HepG2 (cell line): ENCODE measurements around the gene ABHD4. TPM values are rescaled to one million over a fixed set of nuclear protein-coding genes. Genes with fewer than 3 reads are reported as not detected.
A peak's percentile ranks its signal among the peaks of the same experiment; 100 is the strongest.

Source experiments
- GPBP1L1 ChIP-seq: sonication (generic); formaldehyde crosslinking; IDR thresholded peaks from 2 replicates; pipeline ENCODE4 v1.5.0; 2020; ENCODE audit warnings: mild to moderate bottlenecking, missing genetic modification reagents
- GTF2F1 ChIP-seq: fragments of 150-350 bp; IDR thresholded peaks from 2 replicates; pipeline ENCODE4 v1.6.1; 2014; ENCODE audit warnings: low read length
- HDAC1 ChIP-seq: sonication (generic); formaldehyde crosslinking; IDR thresholded peaks from 2 replicates; pipeline ENCODE4 v1.5.1; 2020; ENCODE audit warnings: mild to moderate bottlenecking, missing genetic modification reagents
- HMGXB3 ChIP-seq: sonication (generic); formaldehyde crosslinking; IDR thresholded peaks from 2 replicates; pipeline ENCODE4 v1.4.0; 2020; ENCODE audit warnings: missing genetic modification reagents, borderline replicate concordance
- NR2C2 ChIP-seq: sonication (generic); formaldehyde crosslinking; IDR thresholded peaks from 2 replicates; pipeline ENCODE4 v1.4.0; 2020; ENCODE audit warnings: missing genetic modification reagents, mild to moderate bottlenecking, moderate library complexity, borderline replicate concordance
- PATZ1 ChIP-seq: sonication (generic); formaldehyde crosslinking; IDR thresholded peaks from 2 replicates; pipeline ENCODE4 v1.4.0; 2020; ENCODE audit warnings: missing genetic modification reagents
- SMAD1 ChIP-seq: sonication (generic); formaldehyde crosslinking; IDR thresholded peaks from 2 replicates; pipeline ENCODE4 v1.4.0; 2020; ENCODE audit warnings: missing genetic modification reagents, low read depth, mild to moderate bottlenecking, borderline replicate concordance
- ZGPAT ChIP-seq: IDR thresholded peaks from 2 replicates; pipeline ENCODE4 v1.6.1; 2016; ENCODE audit warnings: mild to moderate bottlenecking
- ZNF138 ChIP-seq: sonication (generic); formaldehyde crosslinking; IDR thresholded peaks from 2 replicates; pipeline ENCODE4 v1.5.0; 2020; ENCODE audit warnings: mild to moderate bottlenecking, low read depth, missing genetic modification reagents
- ZNF605 ChIP-seq: sonication (generic); formaldehyde crosslinking; IDR thresholded peaks from 2 replicates; pipeline ENCODE4 v1.8.0; 2022; ENCODE audit warnings: mild to moderate bottlenecking, missing genetic modification reagents
- ZNF644 ChIP-seq: IDR thresholded peaks from 2 replicates; pipeline ENCODE4 v1.6.1; 2016; ENCODE audit warnings: low read depth
- ZNF652 ChIP-seq: IDR thresholded peaks from 2 replicates; pipeline ENCODE4 v1.6.1; 2016; ENCODE audit warnings: low read depth, borderline replicate concordance
- ZNF792 ChIP-seq: IDR thresholded peaks from 2 replicates; pipeline ENCODE4 v1.6.1; 2016
- ZSCAN30 ChIP-seq: sonication (generic); formaldehyde crosslinking; IDR thresholded peaks from 2 replicates; pipeline ENCODE4 v1.5.0; 2020; ENCODE audit warnings: mild to moderate bottlenecking, missing genetic modification reagents
- polyA plus RNA-seq, 8 experiments: library from polyadenylated mRNA; depleted of rRNA in 3 of 8; stranded (reverse) in 7 of 8; unstranded in 1 of 8; fragments of >200 nt; fragmentation: Illumina TruSeq in 4 of 8; extraction: Trizol in 4 of 8; gene quantifications; 2 replicates each; pipeline versions ENCODE4 v1.2.1 to v1.2.3, GENCODE V29; 2011 to 2016; ENCODE audit warnings: low read depth in 4 of 8, missing spikeins in 1 of 8, mixed read lengths in 1 of 8; ENCODE audit not compliant: insufficient read depth in 1 of 8
- total RNA-seq, 5 experiments: library from RNA; depleted of rRNA; stranded (reverse); fragments of >200 nt; fragmentation: Illumina TruSeq; extraction: Trizol; gene quantifications; 2 replicates each; pipeline ENCODE4 v1.2.3, GENCODE V29; 2016; ENCODE audit warnings: low read depth in 1 of 5
- TF ChIP-seq, protein P1 (sequence below): sonication (generic); formaldehyde crosslinking; IDR thresholded peaks from 2 replicates; pipeline ENCODE4 v1.4.0; 2020; ENCODE audit warnings: low read depth, missing genetic modification reagents

Gene ABHD4
- total and polyA plus RNA-seq, 2 of the 13 experiments (the other 11 are each of a cell fraction or from before 2014, with no cell fraction given) = 16.1 to 47.5 TPM

DNA sequence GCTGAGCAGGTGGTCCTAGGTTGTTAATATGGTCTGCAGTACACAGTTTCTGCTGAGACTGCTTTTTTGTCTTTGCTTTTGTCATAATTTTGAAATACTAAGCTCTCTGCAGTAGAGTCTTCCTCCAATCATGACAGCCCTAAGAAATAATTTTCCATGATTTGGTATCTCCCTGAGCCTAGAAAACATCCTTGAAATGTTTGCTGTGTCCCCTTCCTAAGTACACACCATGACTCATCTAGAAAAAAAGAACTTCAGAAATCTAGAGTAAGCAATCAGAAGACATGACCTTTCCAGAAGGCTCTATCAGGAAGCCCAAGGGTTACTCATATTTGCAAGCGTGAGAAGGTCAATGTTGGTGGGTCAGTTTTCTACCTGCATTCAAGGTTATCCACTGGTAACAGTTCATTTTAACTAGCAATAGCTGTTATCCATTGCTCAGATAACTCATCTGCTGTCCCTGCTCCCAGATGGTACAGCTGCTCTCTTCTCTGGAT is 25.5 kb upstream of the ABHD4 start (continued):
- TF ChIP-seq, protein P1, sequence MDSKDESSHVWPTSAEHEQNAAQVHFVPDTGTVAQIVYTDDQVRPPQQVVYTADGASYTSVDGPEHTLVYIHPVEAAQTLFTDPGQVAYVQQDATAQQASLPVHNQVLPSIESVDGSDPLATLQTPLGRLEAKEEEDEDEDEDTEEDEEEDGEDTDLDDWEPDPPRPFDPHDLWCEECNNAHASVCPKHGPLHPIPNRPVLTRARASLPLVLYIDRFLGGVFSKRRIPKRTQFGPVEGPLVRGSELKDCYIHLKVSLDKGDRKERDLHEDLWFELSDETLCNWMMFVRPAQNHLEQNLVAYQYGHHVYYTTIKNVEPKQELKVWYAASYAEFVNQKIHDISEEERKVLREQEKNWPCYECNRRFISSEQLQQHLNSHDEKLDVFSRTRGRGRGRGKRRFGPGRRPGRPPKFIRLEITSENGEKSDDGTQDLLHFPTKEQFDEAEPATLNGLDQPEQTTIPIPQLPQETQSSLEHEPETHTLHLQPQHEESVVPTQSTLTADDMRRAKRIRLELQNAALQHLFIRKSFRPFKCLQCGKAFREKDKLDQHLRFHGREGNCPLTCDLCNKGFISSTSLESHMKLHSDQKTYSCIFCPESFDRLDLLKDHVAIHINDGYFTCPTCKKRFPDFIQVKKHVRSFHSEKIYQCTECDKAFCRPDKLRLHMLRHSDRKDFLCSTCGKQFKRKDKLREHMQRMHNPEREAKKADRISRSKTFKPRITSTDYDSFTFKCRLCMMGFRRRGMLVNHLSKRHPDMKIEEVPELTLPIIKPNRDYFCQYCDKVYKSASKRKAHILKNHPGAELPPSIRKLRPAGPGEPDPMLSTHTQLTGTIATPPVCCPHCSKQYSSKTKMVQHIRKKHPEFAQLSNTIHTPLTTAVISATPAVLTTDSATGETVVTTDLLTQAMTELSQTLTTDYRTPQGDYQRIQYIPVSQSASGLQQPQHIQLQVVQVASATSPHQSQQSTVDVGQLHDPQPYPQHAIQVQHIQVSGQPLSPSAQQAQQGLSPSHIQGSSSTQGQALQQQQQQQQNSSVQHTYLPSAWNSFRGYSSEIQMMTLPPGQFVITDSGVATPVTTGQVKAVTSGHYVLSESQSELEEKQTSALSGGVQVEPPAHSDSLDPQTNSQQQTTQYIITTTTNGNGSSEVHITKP (CRISPR knock-in tag) = peak; percentile 84; the same call in 1 of the 2 replicates
- TF ChIP-seq PATZ1 (CRISPR knock-in tag) (peak; percentile 24; the same call in 1 of the 2 replicates), ZNF138 (CRISPR knock-in tag) (no peak), HDAC1 (CRISPR knock-in tag) (peak; percentile 28; the same call in 1 of the 2 replicates), ZNF644 (CRISPR knock-in tag) (0 out of 2 replicates have a peak, but pooled peaks have one; percentile 56), ZNF652 (peak; percentile 56; the same call in 1 of the 2 replicates), ZNF605 (CRISPR knock-in tag) (peak; percentile 38; the same call in 1 of the 2 replicates), GTF2F1 (no peak), NR2C2 (peak; percentile 44; the same call in 1 of the 2 replicates), ZSCAN30 (CRISPR knock-in tag) (no peak), HMGXB3 (CRISPR knock-in tag) (no peak), ZNF792 (CRISPR knock-in tag) (0 out of 2 replicates have a peak, but pooled peaks have one; percentile 53), GPBP1L1 (CRISPR knock-in tag) (no peak), SMAD1 (CRISPR knock-in tag) (no peak), ZGPAT (0 out of 2 replicates have a peak, but pooled peaks have one; percentile 52)
